Astrocyte (in vitro differentiated cells and primary cell): ENCODE data around the gene FIZ1.

Experiments
- EZH2 ChIP-seq: IDR thresholded peaks from 2 replicates; pipeline ENCODE4 v1.6.1; 2012; ENCODE audit warnings: mild to moderate bottlenecking, low read length, inconsistent platforms; ENCODE audit not compliant: insufficient read depth
- TF ChIP-seq, protein P1 (sequence below): IDR thresholded peaks from 2 replicates; pipeline ENCODE4 v1.5.1; 2011; ENCODE audit warnings: low read depth, mild to moderate bottlenecking, inconsistent platforms, low read length, moderate library complexity; ENCODE audit not compliant: insufficient read depth

- TF ChIP-seq, protein P1, sequence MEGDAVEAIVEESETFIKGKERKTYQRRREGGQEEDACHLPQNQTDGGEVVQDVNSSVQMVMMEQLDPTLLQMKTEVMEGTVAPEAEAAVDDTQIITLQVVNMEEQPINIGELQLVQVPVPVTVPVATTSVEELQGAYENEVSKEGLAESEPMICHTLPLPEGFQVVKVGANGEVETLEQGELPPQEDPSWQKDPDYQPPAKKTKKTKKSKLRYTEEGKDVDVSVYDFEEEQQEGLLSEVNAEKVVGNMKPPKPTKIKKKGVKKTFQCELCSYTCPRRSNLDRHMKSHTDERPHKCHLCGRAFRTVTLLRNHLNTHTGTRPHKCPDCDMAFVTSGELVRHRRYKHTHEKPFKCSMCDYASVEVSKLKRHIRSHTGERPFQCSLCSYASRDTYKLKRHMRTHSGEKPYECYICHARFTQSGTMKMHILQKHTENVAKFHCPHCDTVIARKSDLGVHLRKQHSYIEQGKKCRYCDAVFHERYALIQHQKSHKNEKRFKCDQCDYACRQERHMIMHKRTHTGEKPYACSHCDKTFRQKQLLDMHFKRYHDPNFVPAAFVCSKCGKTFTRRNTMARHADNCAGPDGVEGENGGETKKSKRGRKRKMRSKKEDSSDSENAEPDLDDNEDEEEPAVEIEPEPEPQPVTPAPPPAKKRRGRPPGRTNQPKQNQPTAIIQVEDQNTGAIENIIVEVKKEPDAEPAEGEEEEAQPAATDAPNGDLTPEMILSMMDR: no peak
- TF ChIP-seq EZH2: no peak
These were observed 17.5 kb downstream of the FIZ1 start for GRCh38 chr19:55581823-55582223.
